NB4 (cell line): ENCODE results near the gene BCL10.

Source experiments
- DNase-seq: peaks from one replicate; pipeline ENCODE4 v3.0.0; 2010; ENCODE audit warnings: low read depth
- H3K4me3 ChIP-seq: one replicate; pipeline ENCODE4 v1.5.1; 2011; ENCODE audit warnings: mild to moderate bottlenecking, low read depth, low read length, moderate library complexity
- CTCF ChIP-seq: IDR thresholded peaks from one replicate; pipeline ENCODE4 v1.5.1; 2012; ENCODE audit warnings: low read depth, low read length
- MAX ChIP-seq: IDR thresholded peaks from 2 replicates; pipeline ENCODE4 v1.6.1; 2011; ENCODE audit warnings: low read depth, low read length
- MYC ChIP-seq: IDR thresholded peaks from 2 replicates; pipeline ENCODE4 v1.6.1; 2011; ENCODE audit warnings: low read depth, low read length
- POLR2A ChIP-seq: IDR thresholded peaks from 2 replicates; pipeline ENCODE4 v1.6.1; 2011; ENCODE audit warnings: mild to moderate bottlenecking; ENCODE audit not compliant: insufficient read length; ENCODE audit errors: extremely low read depth

BCL10 gene

GRCh38 chr1:85243372-85243771 is 33.1 kb downstream of the BCL10 start:
- no peak for DNase-seq
- no peak for TF ChIP-seq MAX
- TF ChIP-seq MYC = no peak
- TF ChIP-seq CTCF = no peak
- no peak for TF ChIP-seq POLR2A
- H3K4me3 ChIP-seq = no peak overlapping the region

GRCh38 chr1:85240643-85241042 is 35.8 kb downstream of the BCL10 start:
- no peak overlapping the region for H3K4me3 ChIP-seq
- no peak for DNase-seq
- TF ChIP-seq MAX = no peak
- TF ChIP-seq POLR2A = no peak

GRCh38 chr1:85240174-85240601 is 36.2 kb downstream of the BCL10 start:
- peak; percentile 25 for DNase-seq
- no peak for TF ChIP-seq CTCF
- no peak for TF ChIP-seq POLR2A
- no peak for TF ChIP-seq MAX
- no peak for TF ChIP-seq MYC
- no peak overlapping the region for H3K4me3 ChIP-seq

- no peak for DNase-seq
- TF ChIP-seq MYC (no peak), MAX (no peak), POLR2A (no peak)
- H3K4me3 ChIP-seq = no peak overlapping the region
These were observed 38.8 kb downstream of the BCL10 start for GRCh38 chr1:85237613-85238012.

- H3K4me3 ChIP-seq = no peak overlapping the region
- TF ChIP-seq CTCF = peak; percentile 17
- no peak for TF ChIP-seq MYC
- peak; percentile 12 for DNase-seq
These were observed 46.0 kb downstream of the BCL10 start for GRCh38 chr1:85230305-85230977.

- DNase-seq = no peak
- TF ChIP-seq POLR2A (no peak), MYC (no peak), MAX (no peak), CTCF (no peak)
- no peak overlapping the region for H3K4me3 ChIP-seq
These were observed 46.8 kb downstream of the BCL10 start for GRCh38 chr1:85229574-85230097.

- no peak for DNase-seq
- no peak overlapping the region for H3K4me3 ChIP-seq
- TF ChIP-seq MAX (no peak), MYC (no peak), POLR2A (no peak), CTCF (no peak)
These were observed 47.5 kb downstream of the BCL10 start for GRCh38 chr1:85228972-85229371.
